HCT116 (cell line): Measurements from ENCODE around the gene LYL1. TPM values are rescaled to one million over a fixed set of nuclear protein-coding genes. Genes with fewer than 3 reads are reported as not detected.

ENCODE experiments used
- ATAC-seq: fragments of 200-7000 bp; cut with Tn5 transposase; 2 replicates; pipeline ENCODE4 v1.9.1; 2020; ENCODE audit warnings: mild to moderate bottlenecking, moderate library complexity
- BruUV-seq: library from RNA; stranded (reverse); fragments of 400-500 nt; replicated peaks from 2 replicates; lab custom pipeline; 2021; lab: Mats Ljungman, UMichigan
- CTCF ChIA-PET: fragments of 300-600 bp; sonication (Branson Sonifier 250); formaldehyde crosslinking; loops from one replicate; lab custom pipeline; 2021; ENCODE audit warnings: antibody characterized with exemption; lab: Charles Lee
- POLR2A ChIA-PET: fragments of 300-600, 350-600 bp; sonication (Branson Sonifier 250); formaldehyde crosslinking; loops from one replicate; lab custom pipeline; 2021; ENCODE audit warnings: antibody characterized with exemption; lab: Charles Lee
- RAD21 ChIA-PET, 2 experiments: fragments of 300-600 bp; sonication (Branson Sonifier 250); formaldehyde crosslinking; loops; one replicate each; lab custom pipeline; 2023; ENCODE audit warnings: low total read pairs in 2 of 2; ENCODE audit not compliant: uncharacterized antibody in 2 of 2, unreplicated experiment in 2 of 2, low non-redundant PET in 1 of 2; lab: Charles Lee
- DNase-seq: peaks from one replicate; pipeline ENCODE4 v3.0.0-alpha.2; 2010; ENCODE audit warnings: low read depth, low spot score
- H2AFZ ChIP-seq: fragments of 200-600 bp; shearing (Covaris generic), sonication (generic); 2 replicates; pipeline ENCODE4 v1.6.1; 2017; ENCODE audit warnings: low read depth, mixed run types, mixed read lengths, antibody characterized with exemption, low read length; ENCODE audit not compliant: poor library complexity, severe bottlenecking
- H3K27ac ChIP-seq: 2 replicates; pipeline ENCODE4 v1.5.1; 2012; ENCODE audit warnings: low read depth, low read length
- H3K27me3 ChIP-seq: fragments of 200-600 bp; sonication (generic); 2 replicates; pipeline ENCODE4 v1.6.1; 2016; ENCODE audit warnings: mixed run types, low read length, mixed read lengths; ENCODE audit not compliant: insufficient read depth
- H3K36me3 ChIP-seq, 2 experiments: fragments of 200-500 bp in 1 of 2; fragments of 200-600 bp in 1 of 2; sonication (Bioruptor generic) in 1 of 2; sonication (generic) in 1 of 2; 2 replicates each; pipeline versions ENCODE4 v1.5.1 to v1.6.1; 2014 to 2016; ENCODE audit warnings: low read length in 2 of 2, inconsistent platforms in 1 of 2, mixed read lengths in 1 of 2, mixed run types in 1 of 2; ENCODE audit not compliant: insufficient read depth in 2 of 2, control insufficient read depth in 1 of 2
- H3K4me1 ChIP-seq, 2 experiments: fragments of 200-600 bp in 1 of 2; sonication (generic) in 1 of 2; 2 replicates each; pipeline versions ENCODE4 v1.5.1 to v1.6.1; 2012 to 2017; ENCODE audit warnings: low read length in 2 of 2, inconsistent platforms in 1 of 2, mild to moderate bottlenecking in 1 of 2, mixed read lengths in 1 of 2, mixed run types in 1 of 2, moderate library complexity in 1 of 2; ENCODE audit not compliant: insufficient read depth in 2 of 2, control insufficient read depth in 1 of 2
- H3K4me2 ChIP-seq: fragments of 200-600 bp; sonication (generic); 2 replicates; pipeline ENCODE4 v1.6.1; 2017; ENCODE audit warnings: mixed run types, low read length, mixed read lengths
- H3K4me3 ChIP-seq, 2 experiments: fragments of 200-600 bp in 1 of 2; sonication (generic) in 1 of 2; replicated peaks in 1 of 2; 2 replicates each; pipeline ENCODE4 v1.5.1; 2011 to 2016; ENCODE audit warnings: low read length in 2 of 2, control low read depth in 1 of 2, low read depth in 1 of 2, mild to moderate bottlenecking in 1 of 2, mixed read lengths in 1 of 2, mixed run types in 1 of 2
- H3K79me2 ChIP-seq: fragments of 200-600 bp; sonication (generic); 2 replicates; pipeline ENCODE4 v1.6.1; 2017; ENCODE audit warnings: mild to moderate bottlenecking, mixed run types, low read length, moderate library complexity, mixed read lengths; ENCODE audit not compliant: insufficient read depth
- H3K9ac ChIP-seq: fragments of 200-600 bp; sonication (generic); 2 replicates; pipeline ENCODE4 v1.6.1; 2016; ENCODE audit warnings: low read length, mixed read lengths
- H3K9me2 ChIP-seq: fragments of 200-600 bp; sonication (generic), shearing (Covaris generic); 2 replicates; pipeline ENCODE4 v1.6.1; 2017; ENCODE audit warnings: mixed run types, mild to moderate bottlenecking, moderate library complexity; ENCODE audit not compliant: insufficient read depth
- H3K9me3 ChIP-seq, 2 experiments: fragments of 200-500 bp in 1 of 2; fragments of 200-600 bp in 1 of 2; sonication (Bioruptor generic) in 1 of 2; sonication (generic) in 1 of 2; 2 replicates each; pipeline ENCODE4 v1.6.1; 2014 to 2017; ENCODE audit warnings: low read length in 2 of 2, mixed read lengths in 2 of 2, inconsistent platforms in 1 of 2, low read depth in 1 of 2, mild to moderate bottlenecking in 1 of 2, mixed run types in 1 of 2, moderate library complexity in 1 of 2; ENCODE audit not compliant: control insufficient read depth in 1 of 2, insufficient read depth in 1 of 2
- H4K20me1 ChIP-seq: fragments of 200-600 bp; sonication (generic), shearing (Covaris generic); 2 replicates; pipeline ENCODE4 v1.6.1; 2017; ENCODE audit warnings: mixed run types, mild to moderate bottlenecking, moderate library complexity; ENCODE audit not compliant: insufficient read depth
- EGR1 ChIP-seq: IDR thresholded peaks from 2 replicates; pipeline ENCODE4 v1.6.1; 2012; ENCODE audit warnings: low read depth
- EZH2 ChIP-seq: fragments of 200-600 bp; sonication (generic); IDR thresholded peaks from 2 replicates; pipeline ENCODE4 v1.6.1; 2017; ENCODE audit warnings: antibody characterized with exemption, mixed run types
- EZH2phosphoT487 ChIP-seq: fragments of 200-600 bp; IDR thresholded peaks from 2 replicates; pipeline ENCODE4 v1.6.1; 2018; ENCODE audit warnings: antibody characterized with exemption, borderline replicate concordance
- JUND ChIP-seq: IDR thresholded peaks from 2 replicates; pipeline ENCODE4 v1.6.1; 2012
- MAX ChIP-seq: IDR thresholded peaks from 2 replicates; pipeline ENCODE4 v1.6.1; 2012
- POLR2A ChIP-seq: IDR thresholded peaks from 2 replicates; pipeline ENCODE4 v1.7.0; 2011; ENCODE audit warnings: borderline replicate concordance; ENCODE audit not compliant: insufficient read depth, insufficient read length; ENCODE audit errors: extremely low read depth
- RAD21 ChIP-seq: IDR thresholded peaks from 2 replicates; pipeline ENCODE4 v1.6.1; 2012; ENCODE audit warnings: low read depth, mild to moderate bottlenecking
- ZBTB33 ChIP-seq: IDR thresholded peaks from 2 replicates; pipeline ENCODE4 v1.6.1; 2011; ENCODE audit warnings: mild to moderate bottlenecking, low read length, moderate library complexity; ENCODE audit not compliant: insufficient replicate concordance; ENCODE audit errors: extremely low read depth
- intact Hi-C: fragments of 100-400 bp; cut with micrococcal nuclease; formaldehyde crosslinking; loops from 2 replicates; pipeline ENCODE4 v1.10.0; 2022
- total RNA-seq: library from RNA; stranded (reverse); gene quantifications from one replicate; pipeline ENCODE4 v1.2.1, GENCODE V29; 2021; ENCODE audit not compliant: unreplicated experiment
- TF ChIP-seq, protein P1 (sequence below), 3 experiments: fragments of 200-600 bp in 1 of 3; sonication (generic) in 1 of 3; IDR thresholded peaks in 2 of 3; conservative IDR thresholded peaks in 1 of 3; 2 replicates each; pipeline ENCODE4 v1.5.1; 2012 to 2017; ENCODE audit warnings: low read depth in 2 of 3, low read length in 2 of 3, antibody characterized with exemption in 1 of 3, borderline replicate concordance in 1 of 3, control low read depth in 1 of 3, mild to moderate bottlenecking in 1 of 3, mixed read lengths in 1 of 3, mixed run types in 1 of 3, moderate library complexity in 1 of 3; ENCODE audit not compliant: insufficient read depth in 1 of 3
- TF ChIP-seq, protein P2 (sequence below): IDR thresholded peaks from 2 replicates; pipeline ENCODE4 v1.6.1; 2012; ENCODE audit warnings: low read depth

Gene LYL1
- total RNA-seq, 1 experiment from 2014 or later: 2.6 TPM

- no peak for TF ChIP-seq MAX
- TF ChIP-seq, protein P1, sequence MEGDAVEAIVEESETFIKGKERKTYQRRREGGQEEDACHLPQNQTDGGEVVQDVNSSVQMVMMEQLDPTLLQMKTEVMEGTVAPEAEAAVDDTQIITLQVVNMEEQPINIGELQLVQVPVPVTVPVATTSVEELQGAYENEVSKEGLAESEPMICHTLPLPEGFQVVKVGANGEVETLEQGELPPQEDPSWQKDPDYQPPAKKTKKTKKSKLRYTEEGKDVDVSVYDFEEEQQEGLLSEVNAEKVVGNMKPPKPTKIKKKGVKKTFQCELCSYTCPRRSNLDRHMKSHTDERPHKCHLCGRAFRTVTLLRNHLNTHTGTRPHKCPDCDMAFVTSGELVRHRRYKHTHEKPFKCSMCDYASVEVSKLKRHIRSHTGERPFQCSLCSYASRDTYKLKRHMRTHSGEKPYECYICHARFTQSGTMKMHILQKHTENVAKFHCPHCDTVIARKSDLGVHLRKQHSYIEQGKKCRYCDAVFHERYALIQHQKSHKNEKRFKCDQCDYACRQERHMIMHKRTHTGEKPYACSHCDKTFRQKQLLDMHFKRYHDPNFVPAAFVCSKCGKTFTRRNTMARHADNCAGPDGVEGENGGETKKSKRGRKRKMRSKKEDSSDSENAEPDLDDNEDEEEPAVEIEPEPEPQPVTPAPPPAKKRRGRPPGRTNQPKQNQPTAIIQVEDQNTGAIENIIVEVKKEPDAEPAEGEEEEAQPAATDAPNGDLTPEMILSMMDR (IDR thresholded peaks at IDR 0.05 in 2 of 3, conservative IDR thresholded peaks at IDR 0.05 in 1 of 3; ENCODE audit: borderline replicate concordance in 1 of 3, insufficient read depth in 1 of 3, low read depth in 2 of 3, low read length in 2 of 3): no peak
Measured at GRCh38 chr19:13068085-13068846, 34.4 kb downstream of the LYL1 start (continued).

- POLR2A ChIA-PET: no interaction called here
- Histone ChIP-seq H3K4me3 (no peak overlapping the region), H3K9ac (no peak overlapping the region), H3K4me1 (no peaks in the 10 kb centered on the region), H4K20me1 (no peaks in the 10 kb centered on the region), H3K27me3 (no peaks in the 10 kb centered on the region), H3K9me2 (no peaks in the 10 kb centered on the region), H3K36me3 (no peaks in the 10 kb centered on the region), H3K27ac (no peak overlapping the region), H3K79me2 (no peaks in the 10 kb centered on the region), H3K9me3 (no peaks in the 10 kb centered on the region), H3K4me2 (no peak overlapping the region), H2AFZ (no peak overlapping the region)
- RAD21 ChIA-PET: interaction anchor here in 1 of 2 experiments (0.7 kb wide), 1 partner anchor 27 kb away, joined by 3 read pairs; no protein-coding TSS in a partner anchor
- CTCF ChIA-PET: no interaction called here
- intact Hi-C loops: no loop called here
- DNase-seq (no peak), ATAC-seq (no peak)
- BruUV-seq: no TSS peak
- no peak for TF ChIP-seq ZBTB33
- TF ChIP-seq POLR2A: no peak
- TF ChIP-seq, protein P1 (IDR thresholded peaks at IDR 0.05 in 2 of 3, conservative IDR thresholded peaks at IDR 0.05 in 1 of 3; ENCODE audit: borderline replicate concordance in 1 of 3, insufficient read depth in 1 of 3, low read depth in 2 of 3, low read length in 2 of 3): no peak
- TF ChIP-seq, protein P2, sequence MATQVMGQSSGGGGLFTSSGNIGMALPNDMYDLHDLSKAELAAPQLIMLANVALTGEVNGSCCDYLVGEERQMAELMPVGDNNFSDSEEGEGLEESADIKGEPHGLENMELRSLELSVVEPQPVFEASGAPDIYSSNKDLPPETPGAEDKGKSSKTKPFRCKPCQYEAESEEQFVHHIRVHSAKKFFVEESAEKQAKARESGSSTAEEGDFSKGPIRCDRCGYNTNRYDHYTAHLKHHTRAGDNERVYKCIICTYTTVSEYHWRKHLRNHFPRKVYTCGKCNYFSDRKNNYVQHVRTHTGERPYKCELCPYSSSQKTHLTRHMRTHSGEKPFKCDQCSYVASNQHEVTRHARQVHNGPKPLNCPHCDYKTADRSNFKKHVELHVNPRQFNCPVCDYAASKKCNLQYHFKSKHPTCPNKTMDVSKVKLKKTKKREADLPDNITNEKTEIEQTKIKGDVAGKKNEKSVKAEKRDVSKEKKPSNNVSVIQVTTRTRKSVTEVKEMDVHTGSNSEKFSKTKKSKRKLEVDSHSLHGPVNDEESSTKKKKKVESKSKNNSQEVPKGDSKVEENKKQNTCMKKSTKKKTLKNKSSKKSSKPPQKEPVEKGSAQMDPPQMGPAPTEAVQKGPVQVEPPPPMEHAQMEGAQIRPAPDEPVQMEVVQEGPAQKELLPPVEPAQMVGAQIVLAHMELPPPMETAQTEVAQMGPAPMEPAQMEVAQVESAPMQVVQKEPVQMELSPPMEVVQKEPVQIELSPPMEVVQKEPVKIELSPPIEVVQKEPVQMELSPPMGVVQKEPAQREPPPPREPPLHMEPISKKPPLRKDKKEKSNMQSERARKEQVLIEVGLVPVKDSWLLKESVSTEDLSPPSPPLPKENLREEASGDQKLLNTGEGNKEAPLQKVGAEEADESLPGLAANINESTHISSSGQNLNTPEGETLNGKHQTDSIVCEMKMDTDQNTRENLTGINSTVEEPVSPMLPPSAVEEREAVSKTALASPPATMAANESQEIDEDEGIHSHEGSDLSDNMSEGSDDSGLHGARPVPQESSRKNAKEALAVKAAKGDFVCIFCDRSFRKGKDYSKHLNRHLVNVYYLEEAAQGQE: no peak
- no peak for TF ChIP-seq RAD21
- no peak for TF ChIP-seq EZH2
- TF ChIP-seq EZH2phosphoT487: no peak
- TF ChIP-seq EGR1: no peak
- no peak for TF ChIP-seq JUND
Measured at GRCh38 chr19:13066933-13067807, 35.5 kb downstream of the LYL1 start.
